ENCODE results near the gene EPHB2. TPM values are rescaled to one million over a fixed set of nuclear protein-coding genes. Genes with fewer than 3 reads are reported as not detected.

The EPHB2 gene
- total and polyA plus RNA-seq, 7 donors = 1.2 to 38.6 (median 3.0) TPM

- Histone ChIP-seq H3K36me3 (no peaks in the 10 kb centered on the region), H3K4me3 (no peak overlapping the region), H3K27ac (no peak overlapping the region), H3K4me1 (no peaks in the 10 kb centered on the region), H3K9me3 (no peaks in the 10 kb centered on the region), H3K27me3 (no peaks in the 10 kb centered on the region)
- WGBS, 2 donors = 94 to 97% methylated on average over 1 of the region's 1 CpG
- DNase-seq = no peak
- TF ChIP-seq POLR2AphosphoS5 (IDR thresholded peaks at IDR 0.05) = no peak
- TF ChIP-seq POLR2A (IDR thresholded peaks at IDR 0.05) = no peak
- TF ChIP-seq EP300 (IDR thresholded peaks at IDR 0.05) = no peak
- TF ChIP-seq, protein P1, sequence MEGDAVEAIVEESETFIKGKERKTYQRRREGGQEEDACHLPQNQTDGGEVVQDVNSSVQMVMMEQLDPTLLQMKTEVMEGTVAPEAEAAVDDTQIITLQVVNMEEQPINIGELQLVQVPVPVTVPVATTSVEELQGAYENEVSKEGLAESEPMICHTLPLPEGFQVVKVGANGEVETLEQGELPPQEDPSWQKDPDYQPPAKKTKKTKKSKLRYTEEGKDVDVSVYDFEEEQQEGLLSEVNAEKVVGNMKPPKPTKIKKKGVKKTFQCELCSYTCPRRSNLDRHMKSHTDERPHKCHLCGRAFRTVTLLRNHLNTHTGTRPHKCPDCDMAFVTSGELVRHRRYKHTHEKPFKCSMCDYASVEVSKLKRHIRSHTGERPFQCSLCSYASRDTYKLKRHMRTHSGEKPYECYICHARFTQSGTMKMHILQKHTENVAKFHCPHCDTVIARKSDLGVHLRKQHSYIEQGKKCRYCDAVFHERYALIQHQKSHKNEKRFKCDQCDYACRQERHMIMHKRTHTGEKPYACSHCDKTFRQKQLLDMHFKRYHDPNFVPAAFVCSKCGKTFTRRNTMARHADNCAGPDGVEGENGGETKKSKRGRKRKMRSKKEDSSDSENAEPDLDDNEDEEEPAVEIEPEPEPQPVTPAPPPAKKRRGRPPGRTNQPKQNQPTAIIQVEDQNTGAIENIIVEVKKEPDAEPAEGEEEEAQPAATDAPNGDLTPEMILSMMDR (IDR thresholded peaks at IDR 0.05) = no peak
- intact Hi-C loops (cut with DNase I) = no loop called here
Observed at GRCh38 chr1:22922640-22923039, 212.0 kb downstream of the EPHB2 start.

DNA sequence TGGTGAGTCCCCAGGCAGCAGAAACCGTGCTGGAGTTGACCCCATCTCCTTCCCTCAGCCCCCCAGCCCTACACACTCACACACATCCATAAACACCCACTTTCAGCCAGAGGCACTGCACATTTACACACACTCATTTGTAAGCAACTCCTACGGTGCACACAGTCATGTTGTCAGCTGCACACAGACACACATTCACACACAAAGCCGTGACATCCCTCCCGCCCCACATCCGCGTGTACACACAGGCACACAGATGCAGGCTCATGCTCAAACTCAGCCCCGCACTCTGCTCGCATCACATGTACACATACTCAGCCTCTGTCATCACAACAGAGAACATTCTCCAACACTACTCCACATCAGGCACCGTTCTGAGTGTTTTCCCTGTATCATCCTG lies 214.5 kb downstream of the EPHB2 start:
- H3K36me3 ChIP-seq = no peaks in the 10 kb centered on the region
- no peaks in the 10 kb centered on the region for H3K27me3 ChIP-seq
- WGBS, 2 donors = 59 to 66% methylated on average over 9 of the region's 9 CpGs
- TF ChIP-seq, protein P1 (IDR thresholded peaks at IDR 0.05) = no peak
- TF ChIP-seq POLR2A (IDR thresholded peaks at IDR 0.05) = no peak
- no peak for TF ChIP-seq POLR2AphosphoS5 (IDR thresholded peaks at IDR 0.05)
- no peak for TF ChIP-seq EP300 (IDR thresholded peaks at IDR 0.05)
- DNase-seq = no peak
- no peaks in the 10 kb centered on the region for H3K9me3 ChIP-seq
- no peak overlapping the region for H3K4me3 ChIP-seq
- no peaks in the 10 kb centered on the region for H3K4me1 ChIP-seq
- H3K27ac ChIP-seq = no peak overlapping the region
- intact Hi-C loops (cut with DNase I) = no loop called here

- H3K9me3 ChIP-seq = peaks cover 0 to 2% (median 0%) of the 10 kb centered on the region in 4 donors
- no peak overlapping the region for H3K4me3 ChIP-seq
- peak; percentile 63 for DNase-seq
- H3K4me1 ChIP-seq = no peaks in the 10 kb centered on the region
- intact Hi-C loops (cut with DNase I) = loop anchor here (1.0 to 10.0 kb wide), 2 partner anchors 226 to 506 kb away; no protein-coding TSS in a partner anchor
- no peak overlapping the region for H3K27ac ChIP-seq
- H3K27me3 ChIP-seq = peaks cover 0 to 5% (median 0%) of the 10 kb centered on the region in 3 donors
- H3K36me3 ChIP-seq = no peaks in the 10 kb centered on the region
- TF ChIP-seq, protein P1 (IDR thresholded peaks at IDR 0.05) = peak in 3 of 4 experiments; percentile 59 to 60 (median 60)
- no peak for TF ChIP-seq POLR2AphosphoS5 (IDR thresholded peaks at IDR 0.05)
- 26 to 43% methylated on average over 11 of the region's 11 CpGs for WGBS, 2 donors
Observed at GRCh38 chr1:22930240-22930912, 219.7 kb downstream of the EPHB2 start.

GRCh38 chr1:22932803-22933470 lies 222.3 kb downstream of the EPHB2 start:
- Histone ChIP-seq H3K27me3 (peaks cover 0 to 5% (median 0%) of the 10 kb centered on the region in 3 donors), H3K27ac (no peak overlapping the region), H3K4me3 (no peak overlapping the region), H3K9me3 (peaks cover 0 to 2% (median 0%) of the 10 kb centered on the region in 4 donors), H3K36me3 (no peaks in the 10 kb centered on the region), H3K4me1 (no peaks in the 10 kb centered on the region)
- peak; percentile 29 for DNase-seq
- intact Hi-C loops (cut with DNase I) = loop anchor here (10.0 kb wide), 1 partner anchor 508 kb away; no protein-coding TSS in a partner anchor
- WGBS, 2 donors = 54 to 58% methylated on average over 4 of the region's 4 CpGs
- TF ChIP-seq EP300 (IDR thresholded peaks at IDR 0.05) (no peak), POLR2A (IDR thresholded peaks at IDR 0.05) (no peak), POLR2AphosphoS5 (IDR thresholded peaks at IDR 0.05) (no peak)
- TF ChIP-seq, protein P1 (IDR thresholded peaks at IDR 0.05) = no peak

Measured in sigmoid colon (tissue), 7 donors.